ENCODE measurements around the gene CTXND2. TPM values are rescaled to one million over a fixed set of nuclear protein-coding genes. Genes with fewer than 3 reads are reported as not detected.
"Not testable (repeated sequence)": the region's sequence is repeated elsewhere in the genome, so short reads cannot be mapped to it uniquely, and the experiment has no call there.

The CTXND2 gene
- total RNA-seq, 1 donor from 2014 or later: not detected

GRCh38 chr1:150890033-150890416 lies 3.1 kb downstream of the CTXND2 start:
- no peak for DNase-seq (ENCODE audit: low spot score)

GRCh38 chr1:150893336-150893913 lies 6.5 kb downstream of the CTXND2 start:
- DNase-seq (ENCODE audit: low spot score): no peak

- DNase-seq (ENCODE audit: low spot score): no peak
Observed at GRCh38 chr1:150895618-150896017, 8.7 kb downstream of the CTXND2 start.

- not testable (repeated sequence) for DNase-seq (ENCODE audit: low spot score)
Observed at GRCh38 chr1:150899795-150900194, 12.9 kb downstream of the CTXND2 start.

GRCh38 chr1:150902346-150902745 lies 15.4 kb downstream of the CTXND2 start:
- DNase-seq (ENCODE audit: low spot score): no peak

- DNase-seq (ENCODE audit: low spot score): no peak
Observed at GRCh38 chr1:150902751-150903150, 15.8 kb downstream of the CTXND2 start.

- DNase-seq (ENCODE audit: low spot score): no peak
Observed at GRCh38 chr1:150905301-150905700, 18.4 kb downstream of the CTXND2 start.

GRCh38 chr1:150906329-150906728 lies 19.4 kb downstream of the CTXND2 start:
- DNase-seq (ENCODE audit: low spot score): no peak

GRCh38 chr1:150906813-150907212 lies 19.9 kb downstream of the CTXND2 start:
- no peak for DNase-seq (ENCODE audit: low spot score)

GRCh38 chr1:150909585-150910180 lies 22.7 kb downstream of the CTXND2 start:
- no peak for DNase-seq (ENCODE audit: low spot score)

GRCh38 chr1:150912623-150913022 lies 25.7 kb downstream of the CTXND2 start:
- no peak for DNase-seq (ENCODE audit: low spot score)

- DNase-seq (ENCODE audit: low spot score): no peak
Observed at GRCh38 chr1:150917387-150917786, 30.5 kb downstream of the CTXND2 start.

GRCh38 chr1:150922519-150922975 lies 35.6 kb downstream of the CTXND2 start:
- DNase-seq (ENCODE audit: low spot score): peak; percentile 70

GRCh38 chr1:150925080-150925479 lies 38.1 kb downstream of the CTXND2 start:
- no peak for DNase-seq (ENCODE audit: low spot score)

- peak; percentile 97 for DNase-seq (ENCODE audit: low spot score)
Observed at GRCh38 chr1:150926097-150926741, 39.3 kb downstream of the CTXND2 start, which contains the start of gene SETDB1. TSS of gene SETDB1 (plus strand) at chr1:150926363. CDS start at chr1:150927715, 1,352 bp downstream.

- no peak for DNase-seq (ENCODE audit: low spot score)
Observed at GRCh38 chr1:150927624-150928023, 40.7 kb downstream of the CTXND2 start.

GRCh38 chr1:150928286-150928685 lies 41.4 kb downstream of the CTXND2 start:
- no peak for DNase-seq (ENCODE audit: low spot score)

- not testable (repeated sequence) for DNase-seq (ENCODE audit: low spot score)
Observed at GRCh38 chr1:150928775-150929174, 41.8 kb downstream of the CTXND2 start.

GRCh38 chr1:150931773-150932172 lies 44.8 kb downstream of the CTXND2 start:
- no peak for DNase-seq (ENCODE audit: low spot score)

GRCh38 chr1:150944856-150945255 lies 57.9 kb downstream of the CTXND2 start:
- no peak for DNase-seq (ENCODE audit: low spot score)

GRCh38 chr1:150954708-150955107 lies 67.8 kb downstream of the CTXND2 start:
- DNase-seq (ENCODE audit: low spot score): no peak

GRCh38 chr1:150955280-150955679 lies 68.3 kb downstream of the CTXND2 start:
- DNase-seq (ENCODE audit: low spot score): no peak

- DNase-seq (ENCODE audit: low spot score): no peak
Observed at GRCh38 chr1:150957666-150958065, 70.7 kb downstream of the CTXND2 start.

All from ureter (tissue), 1 donor.